K562 (cell line): ENCODE results near the gene ARL2. TPM values are rescaled to one million over a fixed set of nuclear protein-coding genes. Genes with fewer than 3 reads are reported as not detected.
A peak's percentile ranks its signal among the peaks of the same experiment; 100 is the strongest.

Source experiments
- ATAC-seq: fragments of 200-7000 bp; cut with Tn5 transposase; 3 replicates; pipeline ENCODE4 v1.9.1; 2020; ENCODE audit warnings: moderate library complexity
- BruUV-seq: library from RNA; stranded (reverse); fragments of 400-500 nt; replicated peaks from 2 replicates; lab custom pipeline; 2021; lab: Mats Ljungman, UMichigan
- CTCF ChIA-PET: fragments of 300-600 bp; formaldehyde crosslinking; extraction: SDS; loops from one replicate; lab custom pipeline; 2021; ENCODE audit warnings: low intra/inter-chr PET ratio; lab: Yijun Ruan, JAX
- POLR2A ChIA-PET: fragments of 300-600, 350-650 bp; sonication (Branson Sonifier 250); formaldehyde crosslinking; extraction: SDS; loops from one replicate; lab custom pipeline; 2021; ENCODE audit warnings: antibody characterized with exemption, inconsistent platforms; lab: Yijun Ruan, JAX
- DNase-seq, 4 experiments: peaks; one replicate each; pipeline versions ENCODE4 v3.0.0 to v3.0.0-alpha.2; 2011 to 2018; ENCODE audit warnings: low spot score in 3 of 4, mixed read lengths in 3 of 4; ENCODE audit errors: extremely low read depth in 1 of 4
- FAIRE-seq: peaks from 2 replicates; lab custom pipeline; 2011; peaks lifted over from hg19 to GRCh38; lab: Jason Lieb, UNC
- H2AFZ ChIP-seq: 2 replicates; pipeline ENCODE4 v1.6.0; 2011; ENCODE audit warnings: low read depth, low read length, control low read depth, inconsistent platforms
- H3K27ac ChIP-seq: fragments of 200-600 bp; 3 replicates; pipeline ENCODE4 v1.8.0; 2011; ENCODE audit warnings: low read depth, mild to moderate bottlenecking, control low read depth, inconsistent platforms, low read length, moderate library complexity, mixed read lengths; ENCODE audit errors: extremely low read depth
- H3K27me3 ChIP-seq, 2 experiments: fragments of 300-600 bp in 1 of 2; 2 replicates in 1 of 2; 3 replicates in 1 of 2; pipeline versions ENCODE4 v1.6.0 to v1.8.0; 2011; ENCODE audit warnings: inconsistent platforms in 2 of 2, low read length in 2 of 2, mild to moderate bottlenecking in 1 of 2, mixed read lengths in 1 of 2, moderate library complexity in 1 of 2; ENCODE audit not compliant: control insufficient read depth in 2 of 2, insufficient read depth in 2 of 2
- H3K36me3 ChIP-seq: fragments of 300-600 bp; 3 replicates; pipeline ENCODE4 v1.8.0; 2011; ENCODE audit warnings: mild to moderate bottlenecking, low read length, inconsistent platforms; ENCODE audit not compliant: control insufficient read depth, insufficient read depth
- H3K4me1 ChIP-seq, 2 experiments: fragments of 200-600 bp in 1 of 2; replicated peaks in 1 of 2; 2 replicates in 1 of 2; 3 replicates in 1 of 2; pipeline versions ENCODE4 v1.5.1 to v1.8.0; 2011; ENCODE audit warnings: inconsistent platforms in 2 of 2, low read length in 2 of 2, mild to moderate bottlenecking in 1 of 2, mixed read lengths in 1 of 2, moderate library complexity in 1 of 2; ENCODE audit not compliant: control insufficient read depth in 2 of 2, insufficient read depth in 2 of 2
- H3K4me2 ChIP-seq: 2 replicates; pipeline ENCODE4 v1.6.1; 2011; ENCODE audit warnings: low read length, control low read depth, inconsistent platforms, mixed read lengths; ENCODE audit not compliant: insufficient read depth
- H3K4me3 ChIP-seq: fragments of 200-600 bp; sonication (generic), shearing (Covaris generic); 2 replicates; pipeline ENCODE4 v1.5.1; 2016; ENCODE audit warnings: control low read depth, inconsistent platforms
- H3K79me2 ChIP-seq: fragments of 200-600 bp; 3 replicates; pipeline ENCODE4 v1.8.0; 2011; ENCODE audit warnings: low read length, inconsistent platforms; ENCODE audit not compliant: control insufficient read depth, insufficient read depth
- H3K9ac ChIP-seq, 2 experiments: 2 replicates each; pipeline versions ENCODE4 v1.6.0 to v1.6.1; 2011; ENCODE audit warnings: low read depth in 2 of 2, low read length in 2 of 2, control low read depth in 1 of 2, inconsistent platforms in 1 of 2, mild to moderate bottlenecking in 1 of 2, mixed read lengths in 1 of 2; ENCODE audit not compliant: insufficient read depth in 1 of 2
- H3K9me1 ChIP-seq: one replicate; pipeline ENCODE4 v1.6.0; 2011; ENCODE audit warnings: inconsistent platforms, mild to moderate bottlenecking, low read length, moderate library complexity; ENCODE audit not compliant: control insufficient read depth, insufficient read depth
- H3K9me3 ChIP-seq: replicated peaks from 2 replicates; pipeline ENCODE4 v1.5.1; 2011; ENCODE audit warnings: low read depth, low read length, inconsistent platforms; ENCODE audit not compliant: control insufficient read depth, insufficient read depth
- H4K20me1 ChIP-seq: replicated peaks from 2 replicates; pipeline ENCODE4 v1.6.1; 2011; ENCODE audit warnings: low read length, inconsistent platforms, mixed read lengths; ENCODE audit not compliant: control insufficient read depth, insufficient read depth
- CBFB ChIP-seq: sonication (generic); formaldehyde crosslinking; IDR thresholded peaks from 2 replicates; pipeline ENCODE4 v1.4.0; 2020; ENCODE audit warnings: mild to moderate bottlenecking, missing genetic modification reagents
- CBX3 ChIP-seq, 2 experiments: IDR thresholded peaks; 1 replicate in 1 of 2; 2 replicates in 1 of 2; pipeline ENCODE4 v1.6.1; 2012; ENCODE audit warnings: inconsistent platforms in 2 of 2, low read length in 2 of 2, borderline replicate concordance in 1 of 2, control low read depth in 1 of 2
- CTCF ChIP-seq, 3 experiments: IDR thresholded peaks in 2 of 3; conservative IDR thresholded peaks in 1 of 3; 2 replicates each; pipeline ENCODE4 v1.5.1; 2011 to 2012; ENCODE audit warnings: low read length in 3 of 3, mild to moderate bottlenecking in 3 of 3, control low read depth in 2 of 3, improper control_type of control experiment in 1 of 3, inconsistent platforms in 1 of 3, low read depth in 1 of 3, mixed read lengths in 1 of 3, moderate library complexity in 1 of 3; ENCODE audit not compliant: insufficient read depth in 2 of 3
- EHMT2 ChIP-seq: fragments of 450-650 bp; IDR thresholded peaks from 2 replicates; pipeline ENCODE4 v1.6.1; 2018; ENCODE audit warnings: antibody characterized with exemption
- MAX ChIP-seq: sonication (generic); formaldehyde crosslinking; IDR thresholded peaks from 2 replicates; pipeline ENCODE4 v1.9.0; 2022; ENCODE audit warnings: mild to moderate bottlenecking, missing genetic modification reagents
- MITF ChIP-seq: IDR thresholded peaks from 2 replicates; pipeline ENCODE4 v1.6.1; 2014; ENCODE audit warnings: antibody characterized with exemption
- NEUROD1 ChIP-seq: fragments of 150-350 bp; IDR thresholded peaks from 2 replicates; pipeline ENCODE4 v1.6.1; 2014; ENCODE audit warnings: borderline replicate concordance, low read length, low read depth; ENCODE audit not compliant: partially characterized antibody
- NR2C2 ChIP-seq, 2 experiments: fragments of 200-800 bp in 1 of 2; sonication (Bioruptor generic) in 1 of 2; sonication (generic) in 1 of 2; formaldehyde crosslinking in 1 of 2; IDR thresholded peaks; 2 replicates each; pipeline versions ENCODE4 v1.6.1 to v1.8.0; 2016 to 2022; ENCODE audit warnings: mild to moderate bottlenecking in 1 of 2, missing compliant biosample characterization in 1 of 2, missing genetic modification characterization in 1 of 2, missing genetic modification reagents in 1 of 2
- POLR3G ChIP-seq: IDR thresholded peaks from 2 replicates; pipeline ENCODE4 v1.6.1; 2011; ENCODE audit not compliant: insufficient read length, insufficient replicate concordance; ENCODE audit errors: extremely low read depth
- RBFOX2 ChIP-seq: fragments of 200-400 bp; formaldehyde crosslinking; IDR thresholded peaks from 2 replicates; pipeline ENCODE4 v1.6.1; 2017; ENCODE audit warnings: low read depth, mild to moderate bottlenecking, low read length, moderate library complexity
- SIRT6 ChIP-seq: IDR thresholded peaks from one replicate; pipeline ENCODE4 v1.6.1; 2012; ENCODE audit warnings: low read depth, mild to moderate bottlenecking, control low read depth, inconsistent platforms, low read length, moderate library complexity
- ZEB2 ChIP-seq: fragments of 450-650 bp; IDR thresholded peaks from 2 replicates; pipeline ENCODE4 v1.6.1; 2016
- ZNF217 ChIP-seq: sonication (generic); formaldehyde crosslinking; IDR thresholded peaks from 2 replicates; pipeline ENCODE4 v1.8.0; 2022; ENCODE audit warnings: mild to moderate bottlenecking, missing genetic modification reagents
- ZNF232 ChIP-seq: sonication (generic); formaldehyde crosslinking; IDR thresholded peaks from 2 replicates; pipeline ENCODE4 v1.8.0; 2022; ENCODE audit warnings: mild to moderate bottlenecking, missing genetic modification reagents
- ZNF316 ChIP-seq: fragments of 450-650 bp; IDR thresholded peaks from 2 replicates; pipeline ENCODE4 v1.6.1; 2016
- ZNF507 ChIP-seq: conservative IDR thresholded peaks from 2 replicates; pipeline ENCODE4 v1.6.1; 2017; ENCODE audit warnings: missing genetic modification characterization, missing compliant biosample characterization
- WGBS: fragments of 100-300 bp; shearing (Covaris generic); methylation state at CpG from one replicate; pipeline ENCODE4 v1.1.6; 2016; ENCODE audit warnings: low coverage, mixed read lengths; ENCODE audit not compliant: insufficient coverage; ENCODE audit errors: missing lambda C conversion rate; 5-methylcytosine and 5-hydroxymethylcytosine counted together
- in situ Hi-C: fragments of 300-500 bp; cut with MboI; formaldehyde crosslinking; loops from 4 replicates; pipeline ENCODE4 v1.15.0; 2018; ENCODE audit warnings: inconsistent platforms, mixed read lengths
- intact Hi-C: fragments of 100-400 bp; cut with micrococcal nuclease; formaldehyde crosslinking; loops from 2 replicates; pipeline ENCODE4 v1.14.2; 2022
- polyA plus RNA-seq, 8 experiments: library from polyadenylated mRNA; depleted of rRNA in 4 of 8; stranded (reverse) in 5 of 8; unstranded in 3 of 8; fragments of >200 nt; fragmentation: Nextera tagmentation in 2 of 8; fragmentation: Illumina TruSeq in 1 of 8; extraction: Ambion mirVana in 2 of 8; extraction: Trizol in 1 of 8; gene quantifications; 2 replicates each; pipeline versions ENCODE4 v1.2.1 to v1.2.3, GENCODE V29; 2011 to 2014; ENCODE audit warnings: inconsistent platforms in 1 of 8, missing spikeins in 1 of 8
- total RNA-seq, 7 experiments: library from RNA; depleted of rRNA in 6 of 7; stranded (reverse); fragments of >200 nt in 6 of 7; fragmentation: Illumina TruSeq in 2 of 7; extraction: Trizol in 2 of 7; gene quantifications; 2 replicates each; pipeline versions ENCODE4 v1.2.1 to v1.2.3, GENCODE V29; 2011 to 2021; ENCODE audit warnings: low replicate concordance in 1 of 7
- TF ChIP-seq, protein P1 (sequence below), 3 experiments: fragments of 200-800 bp in 1 of 3; sonication (Bioruptor generic) in 1 of 3; sonication (generic) in 1 of 3; formaldehyde crosslinking in 1 of 3; IDR thresholded peaks; 2 replicates each; pipeline versions ENCODE4 v1.6.1 to v1.8.0; 2016 to 2022; ENCODE audit warnings: mild to moderate bottlenecking in 2 of 3, missing compliant biosample characterization in 2 of 3, missing genetic modification characterization in 2 of 3, missing genetic modification reagents in 1 of 3

Gene ARL2
- total and polyA plus RNA-seq, 9 of the 15 experiments (the other 6 are each of a cell fraction or from before 2014, with no cell fraction given), result 5.7 to 154 (median 92.2) TPM

DNA sequence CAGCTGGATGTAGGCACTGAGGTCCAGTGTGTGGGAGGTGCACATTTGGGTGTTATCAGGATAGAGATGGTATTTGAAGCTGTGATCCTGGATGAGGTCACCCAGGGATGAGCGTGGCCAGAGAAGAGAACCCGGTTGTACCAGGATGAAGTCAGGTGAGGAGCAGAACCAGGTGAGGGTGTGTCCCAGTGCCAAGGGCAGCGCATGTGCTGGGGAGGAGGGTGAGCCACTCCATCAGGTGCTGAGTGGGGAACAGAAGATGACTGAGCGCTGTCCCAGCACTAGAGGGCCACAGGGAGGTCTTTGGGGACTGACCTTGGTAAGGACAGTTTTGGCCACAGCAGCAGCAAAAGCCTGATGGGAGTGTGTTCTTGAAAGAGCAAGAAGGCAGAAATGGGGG lies 2.7 kb downstream of the ARL2 start (continued):
- TF ChIP-seq CTCF (IDR thresholded peaks at IDR 0.05 in 2 of 3, conservative IDR thresholded peaks at IDR 0.05 in 1 of 3; ENCODE audit: insufficient read depth in 2 of 3, low read depth in 1 of 3, low read length in 3 of 3) (peak in 2 of 3 experiments; percentile 29 to 33; a peak in 2 of 6 replicates), CBFB (CRISPR knock-in tag) (0 out of 2 replicates have a peak, but pooled peaks have one; percentile 36), MAX (peak; percentile 39; the same call in 1 of the 2 replicates)

DNA sequence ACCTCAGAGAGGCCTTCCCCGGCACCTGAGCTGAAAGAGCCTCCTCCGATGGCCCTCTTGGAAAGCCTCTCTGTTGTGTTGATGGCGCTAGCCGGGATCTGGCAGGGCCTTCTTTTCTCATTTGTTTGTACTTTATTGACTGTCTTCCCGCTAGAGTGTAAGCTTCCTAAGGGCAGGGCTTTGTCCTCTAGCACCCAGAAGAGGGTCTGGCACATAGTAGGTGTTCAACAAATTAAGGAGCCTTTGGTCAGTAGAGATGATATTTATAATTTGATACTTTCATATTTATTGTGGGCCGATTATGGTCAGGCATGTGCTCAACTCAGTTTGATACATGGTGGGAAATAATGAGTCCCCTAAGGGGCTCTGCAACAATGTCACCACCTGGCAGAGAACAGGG lies 4.0 kb downstream of the ARL2 start:
- DNase-seq (no peak), FAIRE-seq (no peak), ATAC-seq (no peak)
- intact Hi-C loops (no loop called here), in situ Hi-C loops (no loop called here)
- Histone ChIP-seq H4K20me1 (no peaks in the 10 kb centered on the region), H3K27ac (no peak overlapping the region), H3K9me1 (peaks cover 4% of the 10 kb centered on the region), H3K9ac (no peak overlapping the region), H2AFZ (no peak overlapping the region), H3K4me1 (peaks cover 10 to 49% of the 10 kb centered on the region in 2 experiments; a peak in 4 of 5 replicates), H3K36me3 (peaks cover 42% of the 10 kb centered on the region; the same call in 2 of the 3 replicates), H3K4me2 (no peak overlapping the region), H3K27me3 (no peaks in the 10 kb centered on the region), H3K9me3 (no peaks in the 10 kb centered on the region; the same call in 1 of the 2 replicates), H3K79me2 (peaks cover 25% of the 10 kb centered on the region), H3K4me3 (no peak overlapping the region)
- no TSS peak for BruUV-seq
- POLR2A ChIA-PET, result interaction anchor here (0.7 to 1.1 kb wide), 2 partner anchors 21 to 23 kb away, joined by 3 to 5 read pairs; partner anchors contain the start of genes BATF2 and SAC3D1
- 90% methylated on average over 6 of the region's 6 CpGs for WGBS
- CTCF ChIA-PET, result no interaction called here
- no peak for TF ChIP-seq ZNF217 (CRISPR knock-in tag)
- no peak for TF ChIP-seq MITF
- TF ChIP-seq, protein P1, sequence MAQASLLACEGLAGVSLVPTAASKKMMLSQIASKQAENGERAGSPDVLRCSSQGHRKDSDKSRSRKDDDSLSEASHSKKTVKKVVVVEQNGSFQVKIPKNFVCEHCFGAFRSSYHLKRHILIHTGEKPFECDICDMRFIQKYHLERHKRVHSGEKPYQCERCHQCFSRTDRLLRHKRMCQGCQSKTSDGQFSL (CRISPR knock-in tag; IDR thresholded peaks at IDR 0.05), result no peak
- TF ChIP-seq, protein P1 (tag; IDR thresholded peaks at IDR 0.05), result no peak
- peak in 1 of 2 experiments; percentile 37; a peak in 1 of 3 replicates for TF ChIP-seq CBX3 (IDR thresholded peaks at IDR 0.05; ENCODE audit: borderline replicate concordance in 1 of 2, low read length in 2 of 2)
- TF ChIP-seq ZNF507 (tag), result peak; percentile 74
- TF ChIP-seq POLR3G, result no peak
- TF ChIP-seq RBFOX2, result no peak
- TF ChIP-seq ZNF316, result peak; percentile 55
- TF ChIP-seq EHMT2, result no peak
- TF ChIP-seq SIRT6, result no peak
- no peak for TF ChIP-seq NEUROD1
- TF ChIP-seq ZNF232, result no peak
- no peak for TF ChIP-seq ZEB2
- TF ChIP-seq NR2C2 (CRISPR knock-in tag; IDR thresholded peaks at IDR 0.05), result no peak
- TF ChIP-seq NR2C2 (tag; IDR thresholded peaks at IDR 0.05), result no peak
